GM23248 (cell line): ENCODE measurements around the gene MYLK3. TPM values are rescaled to one million over a fixed set of nuclear protein-coding genes. Genes with fewer than 3 reads are reported as not detected.

Experiments
- DNase-seq: peaks from one replicate; pipeline ENCODE4 v3.0.0-alpha.2; 2015
- H2AFZ ChIP-seq: fragments of 200-600 bp; sonication (generic); 2 replicates; pipeline ENCODE4 v1.6.1; 2016; ENCODE audit warnings: antibody characterized with exemption
- H3F3A ChIP-seq: fragments of 200-600 bp; sonication (generic); 2 replicates; pipeline ENCODE4 v1.6.1; 2016; ENCODE audit warnings: mild to moderate bottlenecking, antibody characterized with exemption, mixed run types; ENCODE audit not compliant: insufficient read depth
- H3K27ac ChIP-seq: fragments of 200-600 bp; sonication (generic); 2 replicates; pipeline ENCODE4 v1.5.1; 2016; ENCODE audit warnings: mild to moderate bottlenecking
- H3K27me3 ChIP-seq: fragments of 200-600 bp; sonication (generic); replicated peaks from 2 replicates; pipeline ENCODE4 v1.6.1; 2016; ENCODE audit warnings: mild to moderate bottlenecking; ENCODE audit not compliant: insufficient read depth
- H3K36me3 ChIP-seq: fragments of 200-600 bp; sonication (generic); 2 replicates; pipeline ENCODE4 v1.6.1; 2016; ENCODE audit warnings: low read depth, mild to moderate bottlenecking
- H3K4me1 ChIP-seq: fragments of 200-600 bp; sonication (generic); 2 replicates; pipeline ENCODE4 v1.6.1; 2016; ENCODE audit warnings: mild to moderate bottlenecking; ENCODE audit not compliant: insufficient read depth
- H3K4me2 ChIP-seq: fragments of 200-600 bp; sonication (generic); one replicate; pipeline ENCODE4 v1.6.1; 2016; ENCODE audit warnings: mild to moderate bottlenecking; ENCODE audit not compliant: unreplicated experiment
- H3K4me3 ChIP-seq: fragments of 200-600 bp; sonication (generic); 2 replicates; pipeline ENCODE4 v1.5.1; 2016; ENCODE audit warnings: mild to moderate bottlenecking
- H3K79me2 ChIP-seq: fragments of 200-600 bp; sonication (generic); 2 replicates; pipeline ENCODE4 v1.6.1; 2016; ENCODE audit warnings: mild to moderate bottlenecking; ENCODE audit not compliant: insufficient read depth
- H3K9ac ChIP-seq: fragments of 200-600 bp; sonication (generic); 2 replicates; pipeline ENCODE4 v1.6.1; 2016; ENCODE audit warnings: mild to moderate bottlenecking
- H3K9me2 ChIP-seq: fragments of 200-600 bp; sonication (generic); 2 replicates; pipeline ENCODE4 v1.6.1; 2016; ENCODE audit warnings: mixed run types, mild to moderate bottlenecking, moderate library complexity; ENCODE audit not compliant: insufficient read depth
- H3K9me3 ChIP-seq: fragments of 200-600 bp; sonication (generic); one replicate; pipeline ENCODE4 v1.6.1; 2017; ENCODE audit warnings: low read depth
- H4K20me1 ChIP-seq: fragments of 200-600 bp; sonication (generic); 2 replicates; pipeline ENCODE4 v1.6.0; 2016; ENCODE audit not compliant: insufficient read depth
- EZH2 ChIP-seq: fragments of 200-600 bp; sonication (generic); IDR thresholded peaks from 2 replicates; pipeline ENCODE4 v1.6.1; 2018; ENCODE audit warnings: antibody characterized with exemption, mild to moderate bottlenecking; ENCODE audit not compliant: insufficient read depth, poor library complexity, severe bottlenecking
- EZH2phosphoT487 ChIP-seq: fragments of 200-600 bp; sonication (generic); IDR thresholded peaks from 2 replicates; pipeline ENCODE4 v1.6.1; 2018; ENCODE audit warnings: antibody characterized with exemption, moderate library complexity, mild to moderate bottlenecking, low read depth; ENCODE audit not compliant: insufficient read depth
- WGBS, 2 experiments: methylation state at CpG; one replicate each; pipeline ENCODE4 v1.1.6; 2015 to 2017; ENCODE audit warnings: low lambda C conversion rate in 2 of 2, low coverage in 1 of 2; ENCODE audit errors: missing lambda C conversion rate in 2 of 2; 5-methylcytosine and 5-hydroxymethylcytosine counted together
- in situ Hi-C: fragments of 300-500 bp; cut with MboI; formaldehyde crosslinking; loops from 2 replicates; pipeline ENCODE4 v1.15.0; 2020
- polyA plus RNA-seq: library from polyadenylated mRNA; unstranded; fragments of >200 nt; fragmentation: Nextera tagmentation; extraction: Ambion mirVana; gene quantifications from 2 replicates; pipeline ENCODE4 v1.2.1, GENCODE V29; 2016
- total RNA-seq: library from RNA; depleted of rRNA; stranded (reverse); fragments of >200 nt; shearing (Covaris generic); gene quantifications from 2 replicates; pipeline ENCODE4 v1.2.3, GENCODE V29; 2014; rRNA removed

Gene MYLK3
- total and polyA plus RNA-seq, 2 experiments from 2014 or later = not detected

DNA sequence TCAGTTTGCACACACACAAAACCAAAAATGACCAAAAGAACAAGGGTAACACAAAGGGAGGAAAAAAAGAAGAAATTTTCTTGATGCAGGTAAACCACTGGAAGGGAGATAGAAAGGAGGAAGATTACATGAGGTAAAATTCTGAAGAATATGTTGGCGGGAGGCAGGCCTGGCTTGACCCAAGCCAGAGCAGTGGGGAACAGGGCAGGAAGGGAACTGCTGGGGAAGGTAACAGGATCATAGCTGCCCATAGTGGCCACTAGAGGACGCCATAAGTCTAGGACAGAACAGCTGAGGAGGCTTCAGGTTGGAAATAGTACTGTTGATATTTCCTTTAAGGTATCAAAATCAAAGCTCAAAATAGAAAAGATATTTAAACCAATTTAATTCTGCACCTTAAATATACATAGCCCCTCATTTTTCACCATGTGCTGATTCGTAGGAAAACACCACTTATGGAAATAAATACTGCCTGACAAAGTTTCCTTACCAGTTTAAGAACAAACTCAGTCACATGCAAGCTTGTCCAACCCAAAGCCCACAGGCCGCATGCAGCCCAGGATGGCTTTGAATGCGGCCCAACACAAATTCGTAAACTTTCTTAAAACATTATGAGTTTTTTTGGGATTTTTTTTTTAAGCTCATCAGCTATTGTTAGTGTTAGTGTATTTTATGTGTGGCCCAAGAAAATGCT lies 74.7 kb downstream of the MYLK3 start:
- no peaks in the 10 kb centered on the region for H3F3A ChIP-seq
- DNase-seq = peak; percentile 74
- no peaks in the 10 kb centered on the region for H3K9me2 ChIP-seq
- H2AFZ ChIP-seq = no peak overlapping the region
- peaks cover 74% of the 10 kb centered on the region for H3K36me3 ChIP-seq
- H3K4me1 ChIP-seq = no peaks in the 10 kb centered on the region
- H3K27ac ChIP-seq = no peak overlapping the region
- in situ Hi-C loops = loop anchor here (10.0 kb wide), 1 partner anchor 241 kb away; no protein-coding TSS in a partner anchor
- no peaks in the 10 kb centered on the region for H3K27me3 ChIP-seq
- WGBS, 2 experiments = 81 to 82% methylated on average over 6 of the region's 6 CpGs
- H3K9ac ChIP-seq = no peak overlapping the region
- no peaks in the 10 kb centered on the region for H4K20me1 ChIP-seq
- H3K79me2 ChIP-seq = peaks cover 32% of the 10 kb centered on the region
- no peaks in the 10 kb centered on the region for H3K9me3 ChIP-seq
- no peak overlapping the region for H3K4me3 ChIP-seq
- H3K4me2 ChIP-seq = no peak overlapping the region
- TF ChIP-seq EZH2 (no peak), EZH2phosphoT487 (no peak)

GRCh38 chr16:46662123-46662522 lies 86.0 kb downstream of the MYLK3 start:
- DNase-seq = no peak
- H3F3A ChIP-seq = no peaks in the 10 kb centered on the region
- in situ Hi-C loops = no loop called here
- peaks cover 53% of the 10 kb centered on the region for H3K36me3 ChIP-seq
- 74 to 75% methylated on average over 4 of the region's 4 CpGs for WGBS, 2 experiments
- no peaks in the 10 kb centered on the region for H3K27me3 ChIP-seq
- no peak overlapping the region for H3K27ac ChIP-seq
- no peaks in the 10 kb centered on the region for H3K9me2 ChIP-seq
- no peaks in the 10 kb centered on the region for H4K20me1 ChIP-seq
- H3K4me2 ChIP-seq = no peak overlapping the region
- no peak overlapping the region for H2AFZ ChIP-seq
- TF ChIP-seq EZH2 = no peak
- TF ChIP-seq EZH2phosphoT487 = no peak
- H3K9ac ChIP-seq = no peak overlapping the region
- H3K79me2 ChIP-seq = no peaks in the 10 kb centered on the region
- no peaks in the 10 kb centered on the region for H3K4me1 ChIP-seq
- H3K4me3 ChIP-seq = no peak overlapping the region
- no peaks in the 10 kb centered on the region for H3K9me3 ChIP-seq

DNA sequence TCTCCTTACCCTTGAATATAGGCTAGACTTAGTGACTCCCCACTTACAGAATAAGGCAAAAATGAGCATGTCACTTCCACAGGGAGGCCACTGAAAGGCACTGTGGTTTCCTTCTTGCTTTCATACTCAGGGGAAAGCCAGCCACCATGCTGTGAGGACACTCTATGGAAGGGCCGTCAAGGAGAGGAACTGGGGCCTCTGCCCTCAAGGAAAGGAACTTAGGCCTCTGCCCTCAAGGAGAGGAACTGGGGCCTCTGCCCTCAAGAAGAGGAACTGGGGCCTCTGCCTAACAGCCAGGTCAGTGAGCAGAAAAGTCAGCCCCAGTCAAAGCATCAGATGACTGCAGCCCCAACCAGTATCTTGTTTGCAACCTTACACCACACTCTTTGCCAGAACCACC lies 89.2 kb downstream of the MYLK3 start:
- no peaks in the 10 kb centered on the region for H3K4me1 ChIP-seq
- no peak overlapping the region for H3K9ac ChIP-seq
- peaks cover 7% of the 10 kb centered on the region; the same call in 1 of the 2 replicates for H3F3A ChIP-seq
- H2AFZ ChIP-seq = no peak overlapping the region
- no peaks in the 10 kb centered on the region for H3K9me2 ChIP-seq
- H4K20me1 ChIP-seq = no peaks in the 10 kb centered on the region
- no peak overlapping the region for H3K27ac ChIP-seq
- DNase-seq = no peak
- H3K36me3 ChIP-seq = peaks cover 42% of the 10 kb centered on the region
- WGBS, 2 experiments = 62 to 86% methylated on average over 1 of the region's 1 CpG
- in situ Hi-C loops = no loop called here
- H3K27me3 ChIP-seq = no peaks in the 10 kb centered on the region
- H3K79me2 ChIP-seq = no peaks in the 10 kb centered on the region
- no peak overlapping the region for H3K4me2 ChIP-seq
- no peak overlapping the region for H3K4me3 ChIP-seq
- TF ChIP-seq EZH2phosphoT487 (no peak), EZH2 (no peak)
- H3K9me3 ChIP-seq = no peaks in the 10 kb centered on the region

Other genes with a start within 250 kb of the MYLK3 start
- gene SHCBP1, start 127.0 kb downstream of the MYLK3 start, total RNA-seq = 17.1 and 23.3 TPM in 2 replicates
- 18.6 and 19.1 TPM in 2 replicates for gene SHCBP1, start 127.0 kb downstream of the MYLK3 start, polyA plus RNA-seq
- 182 and 213 TPM in 2 replicates for gene VPS35, start 59.2 kb downstream of the MYLK3 start, total RNA-seq
- 86.8 and 91.1 TPM in 2 replicates for gene VPS35, start 59.2 kb downstream of the MYLK3 start, polyA plus RNA-seq
- 7.8 and 13.3 TPM in 2 replicates for gene ORC6, start 58.7 kb downstream of the MYLK3 start, total RNA-seq
- gene ORC6, start 58.7 kb downstream of the MYLK3 start, polyA plus RNA-seq = 10.7 and 11.6 TPM in 2 replicates
- gene C16orf87, start 82.8 kb upstream of the MYLK3 start, total RNA-seq = 4.6 and 7.9 TPM in 2 replicates
- gene C16orf87, start 82.8 kb upstream of the MYLK3 start, polyA plus RNA-seq = 17.4 and 17.6 TPM in 2 replicates
- 33.7 and 65.3 TPM in 2 replicates for gene GPT2, start 136.0 kb upstream of the MYLK3 start, total RNA-seq
- gene GPT2, start 136.0 kb upstream of the MYLK3 start, polyA plus RNA-seq = 26.9 and 32.0 TPM in 2 replicates
- 66.6 and 73.3 TPM in 2 replicates for gene DNAJA2, start 225.3 kb upstream of the MYLK3 start, total RNA-seq
- gene DNAJA2, start 225.3 kb upstream of the MYLK3 start, polyA plus RNA-seq = 89.4 and 97.3 TPM in 2 replicates